HepG2 (cell line): Measurements from ENCODE around the gene CNP. TPM values are rescaled to one million over a fixed set of nuclear protein-coding genes. Genes with fewer than 3 reads are reported as not detected.

ENCODE experiments used
- BORCS8-MEF2B ChIP-seq: sonication (generic); formaldehyde crosslinking; IDR thresholded peaks from 2 replicates; pipeline ENCODE4 v1.8.0; 2022; ENCODE audit warnings: mild to moderate bottlenecking, missing genetic modification reagents
- DBP ChIP-seq: sonication (generic); formaldehyde crosslinking; IDR thresholded peaks from 2 replicates; pipeline ENCODE4 v1.4.0; 2020; ENCODE audit warnings: missing genetic modification reagents; ENCODE audit errors: not compliant biosample characterization
- FOXA1 ChIP-seq, 2 experiments: fragments of 450-650 bp in 1 of 2; sonication (generic) in 1 of 2; formaldehyde crosslinking in 1 of 2; IDR thresholded peaks; 2 replicates each; pipeline versions ENCODE4 v1.4.0 to v1.6.1; 2016 to 2020; ENCODE audit warnings: missing genetic modification reagents in 1 of 2
- FOXA3 ChIP-seq: IDR thresholded peaks from 2 replicates; pipeline ENCODE4 v1.6.1; 2016; ENCODE audit warnings: missing genetic modification reagents, missing compliant biosample characterization
- HOXA3 ChIP-seq: sonication (generic); formaldehyde crosslinking; IDR thresholded peaks from 2 replicates; pipeline ENCODE4 v1.5.0; 2020; ENCODE audit warnings: missing genetic modification reagents
- KLF12 ChIP-seq: sonication (generic); formaldehyde crosslinking; IDR thresholded peaks from 2 replicates; pipeline ENCODE4 v1.4.0; 2020; ENCODE audit warnings: missing genetic modification reagents, borderline replicate concordance
- MIER2 ChIP-seq: IDR thresholded peaks from 2 replicates; pipeline ENCODE4 v1.6.1; 2016; ENCODE audit warnings: missing biosample characterization, missing genetic modification reagents
- MXD1 ChIP-seq: sonication (generic); formaldehyde crosslinking; IDR thresholded peaks from 2 replicates; pipeline ENCODE4 v1.4.0; 2020; ENCODE audit warnings: mild to moderate bottlenecking, missing genetic modification reagents
- PHF8 ChIP-seq: sonication (generic); formaldehyde crosslinking; IDR thresholded peaks from 2 replicates; pipeline ENCODE4 v1.5.0; 2020; ENCODE audit warnings: missing genetic modification reagents
- RNF2 ChIP-seq: fragments of 450-650 bp; conservative IDR thresholded peaks from 2 replicates; pipeline ENCODE4 v1.6.1; 2016; ENCODE audit warnings: low read depth
- SIX1 ChIP-seq: sonication (generic); formaldehyde crosslinking; IDR thresholded peaks from 2 replicates; pipeline ENCODE4 v1.4.0; 2020; ENCODE audit warnings: missing genetic modification reagents, borderline replicate concordance
- SSRP1 ChIP-seq: IDR thresholded peaks from 2 replicates; pipeline ENCODE4 v1.6.1; 2016; ENCODE audit warnings: control low read depth
- STAG1 ChIP-seq: sonication (generic); formaldehyde crosslinking; IDR thresholded peaks from 2 replicates; pipeline ENCODE4 v1.4.0; 2020; ENCODE audit warnings: missing genetic modification reagents
- TOPORS ChIP-seq: sonication (generic); formaldehyde crosslinking; IDR thresholded peaks from 2 replicates; pipeline ENCODE4 v1.8.0; 2023; ENCODE audit warnings: mild to moderate bottlenecking, missing genetic modification reagents
- ZNF543 ChIP-seq: sonication (generic); formaldehyde crosslinking; IDR thresholded peaks from 2 replicates; pipeline ENCODE4 v1.4.0; 2020; ENCODE audit warnings: mild to moderate bottlenecking, missing genetic modification reagents
- ZNF598 ChIP-seq: sonication (generic); formaldehyde crosslinking; IDR thresholded peaks from 2 replicates; pipeline ENCODE4 v1.5.1; 2020; ENCODE audit warnings: mild to moderate bottlenecking, missing genetic modification reagents, borderline replicate concordance
- ZNF607 ChIP-seq: sonication (generic); formaldehyde crosslinking; IDR thresholded peaks from 2 replicates; pipeline ENCODE4 v1.5.1; 2020; ENCODE audit warnings: missing genetic modification reagents, mild to moderate bottlenecking, borderline replicate concordance
- ZNF703 ChIP-seq: sonication (generic); formaldehyde crosslinking; IDR thresholded peaks from 2 replicates; pipeline ENCODE4 v1.5.1; 2020; ENCODE audit warnings: missing genetic modification reagents, mild to moderate bottlenecking, moderate library complexity, borderline replicate concordance
- ZNF704 ChIP-seq: sonication (generic); formaldehyde crosslinking; IDR thresholded peaks from 2 replicates; pipeline ENCODE4 v1.8.1; 2023; ENCODE audit warnings: mild to moderate bottlenecking, inconsistent platforms, moderate library complexity, missing genetic modification reagents, borderline replicate concordance
- ZNF800 ChIP-seq: sonication (generic); formaldehyde crosslinking; IDR thresholded peaks from 2 replicates; pipeline ENCODE4 v1.4.0; 2020; ENCODE audit warnings: missing genetic modification reagents
- polyA plus RNA-seq, 8 experiments: library from polyadenylated mRNA; depleted of rRNA in 3 of 8; stranded (reverse) in 7 of 8; unstranded in 1 of 8; fragments of >200 nt; fragmentation: Illumina TruSeq in 4 of 8; extraction: Trizol in 4 of 8; gene quantifications; 2 replicates each; pipeline versions ENCODE4 v1.2.1 to v1.2.3, GENCODE V29; 2011 to 2016; ENCODE audit warnings: low read depth in 4 of 8, missing spikeins in 1 of 8, mixed read lengths in 1 of 8; ENCODE audit not compliant: insufficient read depth in 1 of 8
- total RNA-seq, 5 experiments: library from RNA; depleted of rRNA; stranded (reverse); fragments of >200 nt; fragmentation: Illumina TruSeq; extraction: Trizol; gene quantifications; 2 replicates each; pipeline ENCODE4 v1.2.3, GENCODE V29; 2016; ENCODE audit warnings: low read depth in 1 of 5
- TF ChIP-seq, protein P1 (sequence below): sonication (generic); formaldehyde crosslinking; IDR thresholded peaks from 2 replicates; pipeline ENCODE4 v1.8.0; 2023; ENCODE audit warnings: mild to moderate bottlenecking, missing genetic modification reagents
- TF ChIP-seq, protein P2 (sequence below): sonication (generic); formaldehyde crosslinking; IDR thresholded peaks from 2 replicates; pipeline ENCODE4 v1.5.1; 2020; ENCODE audit warnings: missing genetic modification reagents, mild to moderate bottlenecking, borderline replicate concordance

CNP gene
- total and polyA plus RNA-seq, 2 of the 13 experiments (the other 11 are each of a cell fraction or from before 2014, with no cell fraction given), result 97.2 to 161 TPM

- TF ChIP-seq ZNF704 (CRISPR knock-in tag), result peak; percentile 53
- no peak for TF ChIP-seq ZNF598 (CRISPR knock-in tag)
- peak; percentile 81; the same call in 1 of the 2 replicates for TF ChIP-seq ZNF703 (CRISPR knock-in tag)
- peak; percentile 96; the same call in 1 of the 2 replicates for TF ChIP-seq ZNF607 (CRISPR knock-in tag)
- peak; percentile 60; the same call in 1 of the 2 replicates for TF ChIP-seq FOXA3 (CRISPR knock-in tag)
- no peak; the same call in 1 of the 2 replicates for TF ChIP-seq SSRP1 (CRISPR knock-in tag)
- TF ChIP-seq STAG1 (CRISPR knock-in tag), result 0 out of 2 replicates have a peak, but pooled peaks have one; percentile 2
- peak; percentile 74 for TF ChIP-seq MXD1 (CRISPR knock-in tag)
- no peak for TF ChIP-seq FOXA1 (IDR thresholded peaks at IDR 0.05)
- TF ChIP-seq FOXA1 (CRISPR knock-in tag; IDR thresholded peaks at IDR 0.05), result no peak
- TF ChIP-seq, protein P1, sequence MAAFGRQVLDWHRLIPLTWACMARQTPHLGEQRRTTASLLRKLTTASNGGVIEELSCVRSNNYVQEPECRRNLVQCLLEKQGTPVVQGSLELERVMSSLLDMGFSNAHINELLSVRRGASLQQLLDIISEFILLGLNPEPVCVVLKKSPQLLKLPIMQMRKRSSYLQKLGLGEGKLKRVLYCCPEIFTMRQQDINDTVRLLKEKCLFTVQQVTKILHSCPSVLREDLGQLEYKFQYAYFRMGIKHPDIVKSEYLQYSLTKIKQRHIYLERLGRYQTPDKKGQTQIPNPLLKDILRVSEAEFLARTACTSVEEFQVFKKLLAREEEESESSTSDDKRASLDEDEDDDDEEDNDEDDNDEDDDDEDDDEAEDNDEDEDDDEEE (CRISPR knock-in tag), result peak; percentile 87
- TF ChIP-seq SIX1, result no peak
- TF ChIP-seq PHF8 (CRISPR knock-in tag), result peak; percentile 95
- TF ChIP-seq, protein P2, sequence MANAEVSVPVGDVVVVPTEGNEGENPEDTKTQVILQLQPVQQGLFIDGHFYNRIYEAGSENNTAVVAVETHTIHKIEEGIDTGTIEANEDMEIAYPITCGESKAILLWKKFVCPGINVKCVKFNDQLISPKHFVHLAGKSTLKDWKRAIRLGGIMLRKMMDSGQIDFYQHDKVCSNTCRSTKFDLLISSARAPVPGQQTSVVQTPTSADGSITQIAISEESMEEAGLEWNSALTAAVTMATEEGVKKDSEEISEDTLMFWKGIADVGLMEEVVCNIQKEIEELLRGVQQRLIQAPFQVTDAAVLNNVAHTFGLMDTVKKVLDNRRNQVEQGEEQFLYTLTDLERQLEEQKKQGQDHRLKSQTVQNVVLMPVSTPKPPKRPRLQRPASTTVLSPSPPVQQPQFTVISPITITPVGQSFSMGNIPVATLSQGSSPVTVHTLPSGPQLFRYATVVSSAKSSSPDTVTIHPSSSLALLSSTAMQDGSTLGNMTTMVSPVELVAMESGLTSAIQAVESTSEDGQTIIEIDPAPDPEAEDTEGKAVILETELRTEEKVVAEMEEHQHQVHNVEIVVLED (CRISPR knock-in tag), result peak; percentile 64
- peak; percentile 69 for TF ChIP-seq BORCS8-MEF2B (CRISPR knock-in tag)
- peak; percentile 70; the same call in 1 of the 2 replicates for TF ChIP-seq KLF12 (CRISPR knock-in tag)
- TF ChIP-seq RNF2, result 0 out of 2 replicates have a peak, but pooled peaks have one; percentile 47
- 0 out of 2 replicates have a peak, but pooled peaks have one; percentile 47 for TF ChIP-seq ZNF800 (CRISPR knock-in tag)
- TF ChIP-seq HOXA3, result peak; percentile 83
- peak; percentile 68; the same call in 1 of the 2 replicates for TF ChIP-seq TOPORS (CRISPR knock-in tag)
- peak; percentile 55; the same call in 1 of the 2 replicates for TF ChIP-seq ZNF543 (CRISPR knock-in tag)
- 0 out of 2 replicates have a peak, but pooled peaks have one; percentile 43 for TF ChIP-seq MIER2 (CRISPR knock-in tag)
- TF ChIP-seq DBP (CRISPR knock-in tag), result peak; percentile 31
These were observed at the start of gene CNP (continued) for GRCh38 chr17:41966463-41967140.
